Heart left ventricle (tissue), 16 donors: Measurements from ENCODE around the gene GREM1. TPM values are rescaled to one million over a fixed set of nuclear protein-coding genes. Genes with fewer than 3 reads are reported as not detected.

Source experiments
- ATAC-seq, 4 donors: fragments of 200-7000 bp; cut with Tn5 transposase; one replicate each; pipeline ENCODE4 v1.9.1; 2020 to 2022; ENCODE audit warnings: moderate library complexity in 4 of 4, mild to moderate bottlenecking in 3 of 4, moderate number of reproducible peaks in 1 of 4
- DNase-seq, 5 donors: peaks; one replicate each; pipeline ENCODE4 v3.0.0-alpha.2; 2020
- H3K27ac ChIP-seq, 12 donors: fragments of 200-600 bp; sonication (generic) in 4 of 12; one replicate each; pipeline versions ENCODE4 v1.5.0 to v1.8.0; 2016 to 2022; ENCODE audit warnings: mild to moderate bottlenecking in 2 of 12
- H3K27me3 ChIP-seq, 9 donors: fragments of 200-600 bp; sonication (generic) in 2 of 9; one replicate each; pipeline versions ENCODE4 v1.5.1 to v1.8.0; 2016 to 2022; ENCODE audit warnings: mild to moderate bottlenecking in 3 of 9
- H3K36me3 ChIP-seq, 9 donors: fragments of 200-600 bp; sonication (generic) in 2 of 9; one replicate each; pipeline versions ENCODE4 v1.5.0 to v1.8.0; 2018 to 2022; ENCODE audit warnings: mild to moderate bottlenecking in 2 of 9
- H3K4me1 ChIP-seq, 12 donors: fragments of 200-600 bp; sonication (generic) in 4 of 12; one replicate each; pipeline versions ENCODE4 v1.5.0 to v1.8.0; 2016 to 2022; ENCODE audit warnings: mild to moderate bottlenecking in 3 of 12
- H3K4me3 ChIP-seq, 12 donors: fragments of 200-600 bp; sonication (generic) in 4 of 12; one replicate each; pipeline versions ENCODE4 v1.5.0 to v1.8.0; 2017 to 2022; ENCODE audit warnings: mild to moderate bottlenecking in 9 of 12, moderate library complexity in 4 of 12
- H3K9me3 ChIP-seq, 12 donors: fragments of 200-600 bp; sonication (generic) in 4 of 12; one replicate each; pipeline versions ENCODE4 v1.5.0 to v1.8.0; 2016 to 2022; ENCODE audit warnings: mild to moderate bottlenecking in 1 of 12
- CTCF ChIP-seq, 12 donors: fragments of 200-600 bp; sonication (generic) in 4 of 12; IDR thresholded peaks; one replicate each; pipeline versions ENCODE4 v1.5.0 to v1.8.0; 2018 to 2022; ENCODE audit warnings: antibody characterized with exemption in 12 of 12, mild to moderate bottlenecking in 5 of 12
- POLR2A ChIP-seq, 2 donors: fragments of 450-650 bp; IDR thresholded peaks; one replicate each; pipeline ENCODE4 v1.6.1; 2017; ENCODE audit warnings: antibody characterized with exemption in 2 of 2, mild to moderate bottlenecking in 2 of 2, moderate library complexity in 2 of 2
- WGBS, 4 donors: extraction: QIAGEN DNeasy Blood & Tissue Kit in 2 of 4; methylation state at CpG; one replicate each; pipeline versions ENCODE4 v1.1.5 to v1.1.7; 2013 to 2018; 5-methylcytosine and 5-hydroxymethylcytosine counted together
- intact Hi-C, 10 donors: fragments of 100-400 bp; cut with DNase I; formaldehyde crosslinking; loops; one replicate each; pipeline versions ENCODE4 v1.11.1 to v1.14.2; 2022
- long read RNA-seq, 3 donors: library from polyadenylated mRNA; unstranded; transcript quantifications; one replicate each; pipeline ENCODE4 v2.0.0, GENCODE V29; 2020 to 2021
- polyA plus RNA-seq, 2 donors: library from polyadenylated mRNA; stranded (reverse); fragments of 200-250 nt; gene quantifications; one replicate each; pipeline ENCODE4 v1.2.3, GENCODE V29; 2013
- total RNA-seq, 9 donors: library from RNA; depleted of rRNA in 2 of 9; stranded (reverse); fragments of >200 nt in 2 of 9; fragmentation: NEBNext Ultra II Directional in 3 of 9; extraction: Animal tissue kit (Norgen Biotek cat#: 25700) in 3 of 9; gene quantifications; one replicate each; pipeline versions ENCODE4 v1.1.0 to v1.2.4, GENCODE V29; 2016 to 2023
- donor health status: ischemic (EF 13 %, LVEDD 7.1; RV severe dilation, severe dysfunction).
- donor health status: healthy with polysubstance abuse.
- donor health status: DM: no; HTN: yes; CAD: no.
- donor health status: DM: no; HTN: no; CAD: no.
- donor health status: ischemic (EF 25% LVEDD 6.9; RV normal size, moderate dysfunction).
- donor health status: ischemic (EF 25% LVEDD 5.7; RV mildly dilated, moderate dysfunction).
- donor health status: healthy.
- donor health status: DM: yes; HTN: yes; CAD: no.
- donor health status: ischemic (EF 35%, LVEDD 5.7; RV mildly dilated, moderate dysfunction).
- donor health status: nonischemic (EF 11% LVEDD 7.7; RV severe dilation, severe dysfunction).
- donor health status: DM: yes; HTN: yes; CAD: no.
- donor health status: PGD.
- donor health status: ischemic (EF 29% LVEDD 5.4; RV normal size, mild dysfunction).
- donor health status: nonischemic (EF 23%, LVEDD 6.1; RV moderate dilation, normal function).

GREM1 gene
- total RNA-seq (1 to 10 TPM in 1 of 9 donors, under 1 TPM in 3, not detected in 5; 0.07 to 2.3 (median 0.44) TPM), polyA plus RNA-seq (under 1 TPM in 1 of 2 donors, not detected in 1; 0.04 TPM)
- long read RNA-seq, donor 1: 0 reads
- long read RNA-seq, donor 2: 0 reads
- long read RNA-seq, donor 3: 0 reads

- ATAC-seq (peak in 1 of 4 donors; percentile 15), DNase-seq (no peak)
- H3K36me3 ChIP-seq: no peaks in the 10 kb centered on the region
- 1% methylated on average over 38 to 99 of the region's 99 CpGs for WGBS, 4 donors
- intact Hi-C loops: loop anchor here in 1 of 10 donors (10.0 kb wide), 2 partner anchors 63 to 447 kb away; no protein-coding TSS in a partner anchor
- H3K27me3 ChIP-seq: peaks cover 29 to 93% (median 63%) of the 10 kb centered on the region in 9 donors
- H3K9me3 ChIP-seq: no peaks in the 10 kb centered on the region
- TF ChIP-seq POLR2A (IDR thresholded peaks at IDR 0.05): no peak
- TF ChIP-seq CTCF (IDR thresholded peaks at IDR 0.05): no peak
- H3K4me1 ChIP-seq: peaks cover 0 to 31% (median 3%) of the 10 kb centered on the region in 12 donors
- peak within 1 kb of the TSS in 1 of 12 donors; percentile 12 for H3K27ac ChIP-seq
- H3K4me3 ChIP-seq: peak within 1 kb of the TSS in 11 of 12 donors; percentile 7 to 45 (median 29)
These were observed at the start of gene GREM1 for GRCh38 chr15:32717426-32718226. Gene GREM1, plus strand, starts transcription at chr15:32718004. Its CDS starts 12,687 bp downstream, at chr15:32730691.

- 69 to 79% (median 75%) methylated on average over 2 of the region's 2 CpGs for WGBS, 4 donors
- H3K27ac ChIP-seq: no peak overlapping the region
- TF ChIP-seq POLR2A (IDR thresholded peaks at IDR 0.05) (no peak), CTCF (IDR thresholded peaks at IDR 0.05) (no peak)
- H3K4me1 ChIP-seq: no peaks in the 10 kb centered on the region
- H3K4me3 ChIP-seq: no peak overlapping the region
- intact Hi-C loops: loop anchor here in 4 of 10 donors (10.0 kb wide), 2 partner anchors 286 to 466 kb away; no protein-coding TSS in a partner anchor
- H3K9me3 ChIP-seq: no peaks in the 10 kb centered on the region
- no peak for DNase-seq
- no peak for ATAC-seq
- no peaks in the 10 kb centered on the region for H3K36me3 ChIP-seq
- H3K27me3 ChIP-seq: no peaks in the 10 kb centered on the region
These were observed 48.9 kb upstream of the GREM1 start for GRCh38 chr15:32668942-32669341.

- H3K9me3 ChIP-seq: no peaks in the 10 kb centered on the region
- intact Hi-C loops: loop anchor here in 4 of 10 donors (10.0 kb wide), 3 partner anchors 125 to 465 kb away; no protein-coding TSS in a partner anchor
- 26 to 39% (median 35%) methylated on average over 5 of the region's 5 CpGs for WGBS, 4 donors
- H3K4me1 ChIP-seq: no peaks in the 10 kb centered on the region
- no peaks in the 10 kb centered on the region for H3K27me3 ChIP-seq
- H3K27ac ChIP-seq: no peak overlapping the region
- no peak overlapping the region for H3K4me3 ChIP-seq
- peak in 1 of 5 donors; percentile 29 for DNase-seq
- peak in 3 of 4 donors; percentile 42 to 72 (median 62) for ATAC-seq
- no peaks in the 10 kb centered on the region for H3K36me3 ChIP-seq
- TF ChIP-seq CTCF (IDR thresholded peaks at IDR 0.05) (no peak), POLR2A (IDR thresholded peaks at IDR 0.05) (no peak)
These were observed 47.8 kb upstream of the GREM1 start for GRCh38 chr15:32669896-32670611.
